ENCODE measurements around the gene DIDO1.

Gene DIDO1

GRCh38 chr20:62916703-62917476 lies 9.4 kb downstream of the DIDO1 start:
- in situ Hi-C loops (cut with HindIII; ENCODE audit: low sequenced_read_pairs) = loop anchor here (10.0 kb wide), 1 partner anchor 62 kb away; no protein-coding TSS in a partner anchor

GRCh38 chr20:62914970-62915457 lies 11.3 kb downstream of the DIDO1 start:
- in situ Hi-C loops (cut with HindIII; ENCODE audit: low sequenced_read_pairs) = loop anchor here (5.0 to 10.0 kb wide), 2 partner anchors 60 to 98 kb away; partner anchors contain the start of gene COL9A3

- in situ Hi-C loops (cut with HindIII; ENCODE audit: low sequenced_read_pairs) = loop anchor here (5.0 to 10.0 kb wide), 2 partner anchors 60 to 97 kb away; partner anchors contain the start of gene COL9A3
Observed at GRCh38 chr20:62914436-62914835, 11.9 kb downstream of the DIDO1 start.

GRCh38 chr20:62913043-62913630 lies 13.2 kb downstream of the DIDO1 start:
- in situ Hi-C loops (cut with HindIII; ENCODE audit: low sequenced_read_pairs) = loop anchor here (5.0 to 10.0 kb wide), 2 partner anchors 58 to 96 kb away; partner anchors contain the start of gene COL9A3

GRCh38 chr20:62911701-62912280 lies 14.5 kb downstream of the DIDO1 start:
- in situ Hi-C loops (cut with HindIII; ENCODE audit: low sequenced_read_pairs) = loop anchor here (5.0 to 10.0 kb wide), 2 partner anchors 57 to 94 kb away; partner anchors contain the start of gene COL9A3

DNA sequence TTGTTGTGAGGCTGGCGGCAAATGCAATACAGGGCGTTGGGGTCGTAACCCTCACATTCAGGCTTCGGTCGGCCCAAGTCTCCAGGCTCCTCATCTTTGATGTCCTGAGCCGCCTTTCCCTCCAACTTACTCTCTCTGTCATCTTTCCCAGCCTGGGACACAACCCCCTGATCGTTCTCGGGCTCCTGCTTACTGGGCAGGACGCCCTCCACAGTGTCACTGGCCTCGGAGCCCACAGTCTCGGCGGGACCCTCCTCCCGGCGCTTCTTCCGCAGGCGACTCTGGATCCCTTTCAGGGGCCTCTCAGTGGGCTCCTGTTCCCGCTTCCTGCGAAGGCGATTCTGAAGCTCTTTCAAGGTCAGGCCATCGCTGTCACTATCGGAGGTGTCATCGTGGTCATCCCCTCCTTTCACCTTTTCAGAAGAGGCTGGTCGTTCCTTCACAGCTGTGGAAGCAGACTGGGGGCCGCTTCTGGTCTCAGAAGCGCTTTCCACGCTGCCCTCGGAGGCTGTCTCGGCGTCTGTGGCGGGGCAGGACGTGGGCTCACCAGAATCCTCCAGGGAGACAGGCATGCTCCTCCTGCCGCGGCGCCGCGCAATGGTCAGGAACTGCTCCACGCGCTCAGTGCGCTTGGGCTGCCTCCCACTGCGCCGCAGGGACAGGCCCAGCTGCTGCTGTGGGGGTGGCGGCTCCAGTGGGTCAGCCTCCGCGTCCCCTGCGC lies 15.4 kb downstream of the DIDO1 start:
- in situ Hi-C loops (cut with HindIII; ENCODE audit: low sequenced_read_pairs) = loop anchor here (5.0 to 10.0 kb wide), 2 partner anchors 56 to 94 kb away; partner anchors contain the start of gene COL9A3

GRCh38 chr20:62910217-62910766 lies 16.0 kb downstream of the DIDO1 start:
- in situ Hi-C loops (cut with HindIII; ENCODE audit: low sequenced_read_pairs) = loop anchor here (5.0 to 10.0 kb wide), 2 partner anchors 55 to 93 kb away; partner anchors contain the start of gene COL9A3

- in situ Hi-C loops (cut with HindIII; ENCODE audit: low sequenced_read_pairs) = no loop called here
Observed at GRCh38 chr20:62908971-62909791, 17.1 kb downstream of the DIDO1 start.

DNA sequence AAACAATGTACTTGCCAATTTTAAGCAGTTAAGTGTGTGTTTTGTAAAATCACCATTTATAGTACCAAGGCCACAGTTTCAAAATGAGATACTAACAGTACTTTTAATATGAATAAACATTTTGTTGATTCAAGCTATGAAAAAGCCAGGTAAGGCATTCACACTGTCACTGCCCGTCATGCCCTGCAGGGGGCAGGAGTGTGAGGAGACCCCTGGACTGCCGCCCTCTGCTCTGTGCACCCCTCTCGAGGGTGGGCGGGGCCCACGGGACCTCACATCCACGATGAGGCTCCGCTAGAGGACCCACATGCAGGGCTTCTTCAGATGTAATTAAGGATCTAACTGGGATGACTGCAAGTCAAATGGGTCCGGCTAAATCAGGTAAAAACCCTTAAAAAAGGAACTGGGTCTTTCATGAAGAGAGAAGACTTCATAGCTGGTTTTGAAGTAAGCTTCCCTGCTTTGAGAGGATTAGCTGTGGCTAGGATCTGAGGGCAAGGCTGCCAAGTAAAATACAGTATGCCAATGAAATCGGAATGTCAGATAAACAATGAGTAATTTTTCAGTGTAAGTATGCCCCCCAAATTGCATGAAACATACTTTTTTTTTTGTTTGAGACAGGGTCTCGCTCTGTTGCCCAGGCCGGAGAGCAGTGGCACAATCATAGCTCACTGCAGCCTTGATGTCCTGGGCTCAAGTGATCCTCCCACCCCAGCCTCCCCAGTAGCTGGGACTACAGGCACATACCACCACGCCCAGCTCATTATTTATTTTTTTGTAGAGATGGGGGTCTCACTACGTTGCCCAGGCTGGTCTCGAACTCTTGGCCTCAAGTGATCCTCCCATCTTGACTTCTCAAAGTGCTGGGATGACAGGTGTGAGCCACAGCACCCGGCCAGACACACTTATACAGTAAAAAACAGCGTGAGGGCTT lies 18.7 kb downstream of the DIDO1 start:
- in situ Hi-C loops (cut with HindIII; ENCODE audit: low sequenced_read_pairs) = no loop called here

GRCh38 chr20:62906647-62907375 lies 19.5 kb downstream of the DIDO1 start:
- in situ Hi-C loops (cut with HindIII; ENCODE audit: low sequenced_read_pairs) = no loop called here

GRCh38 chr20:62906209-62906608 lies 20.1 kb downstream of the DIDO1 start:
- in situ Hi-C loops (cut with HindIII; ENCODE audit: low sequenced_read_pairs) = no loop called here

DNA sequence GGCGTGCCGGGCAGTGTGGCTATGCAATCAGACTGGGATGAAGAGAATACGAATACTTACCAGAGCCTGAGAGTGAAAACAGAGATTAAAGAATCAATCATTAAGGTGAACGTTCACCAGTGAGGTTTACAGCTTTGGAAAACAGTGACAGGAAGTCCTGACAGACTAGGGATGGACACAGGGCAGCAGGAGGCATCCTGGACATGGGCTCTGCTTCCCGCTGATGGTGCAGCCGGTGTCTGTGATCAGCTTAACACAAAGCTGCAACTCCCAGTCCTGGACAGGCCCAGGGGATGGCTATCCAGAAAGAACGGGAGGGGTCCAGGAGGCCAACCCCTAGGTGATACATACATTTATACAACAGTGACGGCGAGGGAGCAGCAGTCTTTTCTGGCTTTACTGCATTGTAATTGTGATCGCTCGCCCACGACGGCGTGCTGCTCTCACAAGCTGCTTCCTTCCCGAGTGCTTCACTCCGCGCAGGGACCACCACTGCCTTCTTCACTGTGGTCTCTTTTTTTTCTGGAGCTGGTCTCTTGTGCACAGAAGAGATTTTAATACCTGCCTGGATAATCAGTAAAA lies 20.7 kb downstream of the DIDO1 start:
- in situ Hi-C loops (cut with HindIII; ENCODE audit: low sequenced_read_pairs) = no loop called here

DNA sequence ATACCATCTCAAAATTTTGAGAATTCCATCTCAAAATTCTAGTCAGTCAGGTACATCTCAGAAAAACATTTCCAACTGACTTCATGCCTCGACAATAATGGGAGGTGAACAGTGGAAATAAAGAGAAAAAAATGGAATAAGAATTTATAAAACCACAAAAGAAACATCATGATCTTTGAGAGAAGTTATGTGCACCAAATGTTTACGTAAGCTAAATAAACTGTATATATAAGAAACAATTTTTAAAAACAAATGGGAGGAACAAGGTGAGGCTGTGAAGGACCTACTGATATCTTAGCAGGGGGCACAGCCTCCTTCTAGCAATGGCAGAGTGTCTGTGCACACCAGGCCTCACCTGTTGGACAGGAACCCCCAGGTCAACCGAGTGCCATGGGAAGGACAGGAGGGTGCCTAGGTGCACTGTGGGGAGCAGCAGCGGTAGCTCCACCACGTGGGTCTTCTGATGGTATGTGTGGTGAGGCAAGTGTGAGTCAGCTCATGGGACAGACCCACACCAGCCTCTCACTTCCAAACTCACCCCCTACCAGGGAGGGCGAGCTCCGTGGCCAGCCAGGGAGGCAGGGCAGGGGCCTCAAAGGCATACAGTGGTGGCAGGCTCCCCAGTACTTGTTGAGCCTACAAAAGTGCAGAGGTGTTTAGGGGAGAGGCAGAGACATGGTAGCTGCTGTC lies 23.2 kb downstream of the DIDO1 start:
- in situ Hi-C loops (cut with HindIII; ENCODE audit: low sequenced_read_pairs) = no loop called here

- in situ Hi-C loops (cut with HindIII; ENCODE audit: low sequenced_read_pairs) = no loop called here
Observed at GRCh38 chr20:62901891-62902290, 24.4 kb downstream of the DIDO1 start.

DNA sequence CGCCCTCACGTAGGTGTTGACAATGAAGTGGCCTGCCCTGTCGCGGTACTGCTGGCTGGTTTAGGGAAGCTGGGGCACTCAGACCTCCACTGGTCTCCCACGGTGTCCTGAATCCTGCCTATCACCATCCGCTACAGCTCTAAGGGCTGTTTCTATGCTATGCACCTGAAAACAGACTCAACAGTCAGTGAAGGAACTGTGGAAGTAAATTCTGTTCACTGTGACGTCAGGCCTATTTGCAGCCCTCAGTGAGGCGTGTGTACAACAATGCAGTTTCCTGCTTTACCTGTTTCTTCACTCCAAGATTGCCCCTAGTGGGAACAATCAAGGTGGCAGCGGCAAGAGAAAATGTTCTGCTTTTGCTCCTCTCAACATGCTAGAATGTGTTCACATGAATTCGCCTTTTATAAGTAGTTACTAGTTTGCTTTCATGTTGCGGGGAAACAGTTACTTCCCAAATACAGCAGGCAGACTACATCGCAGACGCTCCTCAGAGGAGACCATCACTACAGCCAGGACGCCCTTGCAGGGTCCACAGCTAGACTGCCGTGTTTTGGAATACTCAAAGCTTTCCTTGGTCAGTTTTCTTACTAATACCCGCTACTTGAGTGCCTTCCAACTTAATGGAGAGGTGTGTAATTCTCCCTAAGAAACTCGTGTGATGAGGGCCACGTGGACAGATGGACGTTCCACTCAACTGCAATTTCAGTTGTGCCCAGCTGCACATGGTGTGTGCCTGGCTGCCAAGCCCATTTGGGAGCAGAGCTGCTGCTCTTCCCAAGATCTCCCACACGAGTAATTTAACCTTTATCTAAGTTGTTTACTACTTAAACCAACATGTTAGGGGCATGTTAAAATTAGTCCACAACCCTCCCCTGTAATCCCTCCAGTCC lies 25.4 kb downstream of the DIDO1 start:
- in situ Hi-C loops (cut with HindIII; ENCODE audit: low sequenced_read_pairs) = no loop called here

Data from endothelial cell of hepatic sinusoid (primary cell).